ENCODE data around the gene NRN1L.
"Not testable (repeated sequence)": the region's sequence is repeated elsewhere in the genome, so short reads cannot be mapped to it uniquely, and the experiment has no call there.

NRN1L gene

DNA sequence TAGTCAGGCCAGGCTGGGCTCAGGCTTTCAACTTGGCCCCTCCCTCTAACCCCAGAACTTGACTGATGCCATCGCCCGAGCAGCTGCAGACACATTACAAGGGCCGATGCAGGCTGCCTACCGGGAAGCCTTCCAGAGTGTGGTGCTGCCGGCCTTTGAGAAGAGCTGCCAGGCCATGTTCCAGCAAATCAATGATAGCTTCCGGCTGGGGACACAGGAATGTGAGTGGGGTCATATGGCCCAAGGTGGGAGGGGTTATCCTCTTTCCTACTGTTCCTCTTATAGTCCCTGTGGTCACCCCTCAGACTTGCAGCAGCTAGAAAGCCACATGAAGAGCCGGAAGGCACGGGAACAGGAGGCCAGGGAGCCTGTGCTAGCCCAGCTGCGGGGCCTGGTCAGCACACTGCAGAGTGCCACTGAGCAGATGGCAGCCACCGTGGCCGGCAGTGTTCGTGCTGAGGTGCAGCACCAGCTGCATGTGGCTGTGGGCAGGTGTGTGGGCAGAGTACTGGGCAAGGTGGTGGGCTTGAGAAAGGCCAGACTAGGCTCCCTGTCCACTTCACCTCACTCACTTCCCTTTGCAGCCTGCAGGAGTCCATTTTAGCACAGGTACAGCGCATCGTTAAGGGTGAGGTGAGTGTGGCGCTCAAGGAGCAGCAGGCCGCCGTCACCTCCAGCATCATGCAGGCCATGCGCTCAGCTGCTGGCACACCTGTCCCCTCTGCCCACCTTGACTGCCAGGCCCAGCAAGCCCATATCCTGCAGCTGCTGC lies 2.1 kb upstream of the NRN1L start:
- DNase-seq (ENCODE audit: low spot score), result no peak

- DNase-seq (ENCODE audit: low spot score), result no peak
Observed at GRCh38 chr16:67883146-67883871, 1.4 kb upstream of the NRN1L start.

DNA sequence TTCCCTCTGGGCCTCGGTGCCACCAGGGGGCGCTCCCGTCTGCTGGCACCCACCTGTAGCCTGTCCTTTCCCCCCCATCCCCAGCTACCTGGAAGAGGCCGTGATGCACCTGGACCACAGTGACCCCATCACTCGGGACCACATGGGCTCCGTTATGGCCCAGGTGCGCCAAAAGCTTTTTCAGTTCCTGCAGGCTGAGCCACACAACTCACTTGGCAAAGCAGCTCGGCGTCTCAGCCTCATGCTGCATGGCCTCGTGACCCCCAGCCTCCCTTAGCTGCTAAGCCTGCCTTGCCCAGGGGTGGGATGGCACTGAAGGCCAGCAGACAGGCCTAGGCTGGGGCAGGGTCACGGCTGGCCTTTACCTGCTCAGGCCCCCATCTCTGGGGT lies 818 bp upstream of the NRN1L start:
- peak; percentile 70 for DNase-seq (ENCODE audit: low spot score)

DNA sequence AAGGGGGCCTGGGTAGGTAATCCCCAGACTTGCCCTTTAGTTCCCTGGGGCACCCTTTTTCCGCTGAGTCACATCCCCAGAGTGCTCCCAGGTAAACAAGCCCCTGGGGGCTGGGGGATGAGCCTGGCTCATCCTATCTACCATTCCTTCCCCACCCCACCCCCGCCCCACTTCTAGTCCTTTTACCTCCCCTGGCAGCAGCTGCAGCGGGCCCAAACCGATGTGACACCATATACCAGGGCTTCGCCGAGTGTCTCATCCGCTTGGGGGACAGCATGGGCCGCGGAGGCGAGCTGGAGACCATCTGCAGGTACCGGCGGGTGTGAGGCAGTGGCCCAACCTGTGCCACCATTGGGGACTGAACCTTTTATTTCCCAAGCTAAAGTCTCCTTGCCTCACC lies 860 bp downstream of the NRN1L start:
- no peak for DNase-seq (ENCODE audit: low spot score)

GRCh38 chr16:67885976-67886375 lies 1.3 kb downstream of the NRN1L start:
- DNase-seq (ENCODE audit: low spot score), result no peak

GRCh38 chr16:67886387-67886786 lies 1.7 kb downstream of the NRN1L start:
- no peak for DNase-seq (ENCODE audit: low spot score)

- no peak for DNase-seq (ENCODE audit: low spot score)
Observed at GRCh38 chr16:67888331-67888730, 3.6 kb downstream of the NRN1L start.

- DNase-seq (ENCODE audit: low spot score), result no peak
Observed at GRCh38 chr16:67892375-67892774, 7.7 kb downstream of the NRN1L start.

GRCh38 chr16:67892899-67893742 lies 8.4 kb downstream of the NRN1L start, which contains the start of gene PSKH1:
Gene PSKH1 (plus strand): TSS chr16:67893254. CDS start chr16:67908750, 15,496 bp downstream.
- peak; percentile 100 for DNase-seq (ENCODE audit: low spot score)

- peak; percentile 27 for DNase-seq (ENCODE audit: low spot score)
Observed at GRCh38 chr16:67893743-67894399, 9.2 kb downstream of the NRN1L start.

GRCh38 chr16:67897231-67897630 lies 12.5 kb downstream of the NRN1L start:
- DNase-seq (ENCODE audit: low spot score), result peak; percentile 19

GRCh38 chr16:67901734-67902133 lies 17.0 kb downstream of the NRN1L start:
- DNase-seq (ENCODE audit: low spot score), result no peak

GRCh38 chr16:67902831-67903230 lies 18.1 kb downstream of the NRN1L start:
- no peak for DNase-seq (ENCODE audit: low spot score)

- DNase-seq (ENCODE audit: low spot score), result no peak
Observed at GRCh38 chr16:67907397-67908180, 22.9 kb downstream of the NRN1L start.

- no peak for DNase-seq (ENCODE audit: low spot score)
Observed at GRCh38 chr16:67909056-67909742, 24.5 kb downstream of the NRN1L start.

- peak; percentile 74 for DNase-seq (ENCODE audit: low spot score)
Observed at GRCh38 chr16:67910158-67910557, 25.5 kb downstream of the NRN1L start.

GRCh38 chr16:67914758-67915495 lies 30.2 kb downstream of the NRN1L start:
- no peak for DNase-seq (ENCODE audit: low spot score)

- DNase-seq (ENCODE audit: low spot score), result not testable (repeated sequence)
Observed at GRCh38 chr16:67915496-67915769, 30.7 kb downstream of the NRN1L start.

GRCh38 chr16:67915831-67916723 lies 31.4 kb downstream of the NRN1L start:
- DNase-seq (ENCODE audit: low spot score), result no peak

All from AG08395 (cell line).